Fibroblast of gingiva (primary cell): ENCODE measurements around the gene CNTN1.
"Not testable (repeated sequence)": the region's sequence is repeated elsewhere in the genome, so short reads cannot be mapped to it uniquely, and the experiment has no call there.

ENCODE experiments used
- DNase-seq: peaks from one replicate; pipeline ENCODE4 v3.0.0-alpha.2; 2011; ENCODE audit warnings: low read depth

CNTN1 gene

DNA sequence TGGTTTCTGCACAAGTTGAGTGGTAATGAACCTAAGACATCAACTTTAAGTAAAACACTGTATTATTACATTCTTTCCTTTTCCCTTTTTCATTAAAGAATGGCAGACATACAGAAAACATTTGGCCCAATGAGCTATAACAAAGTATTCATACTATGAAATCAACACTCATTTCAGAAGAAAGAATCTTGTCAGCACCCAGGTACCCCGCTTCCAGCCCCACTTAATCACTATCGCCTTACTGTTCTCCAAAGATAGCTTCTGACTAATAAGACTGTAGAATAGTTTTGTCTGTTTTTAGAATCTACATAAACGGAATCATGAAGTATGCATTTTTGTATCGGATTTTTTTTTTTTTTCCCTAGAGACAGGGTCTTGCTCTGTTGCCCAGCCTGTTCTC, 9.5 kb downstream of the CNTN1 start:
- DNase-seq, result no peak

DNA sequence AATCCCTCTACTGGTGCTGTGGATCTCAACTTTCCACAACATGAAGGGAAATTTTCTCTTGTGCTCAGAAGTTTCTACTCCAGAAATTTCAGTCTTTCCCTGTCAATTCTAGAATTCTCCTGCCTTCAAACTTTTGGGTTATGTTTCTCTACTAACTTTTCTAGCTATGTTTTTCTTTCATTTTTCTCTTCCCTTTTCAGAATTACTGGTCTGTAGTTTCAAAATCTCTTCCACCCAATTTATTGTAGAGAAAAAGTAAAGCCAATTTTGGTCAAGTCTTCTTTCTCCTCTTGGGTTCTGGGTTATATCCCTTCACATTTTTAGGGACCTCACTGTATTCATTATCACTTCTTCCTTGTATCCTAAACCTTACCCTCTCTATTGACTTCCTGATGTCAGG, 18.9 kb downstream of the CNTN1 start:
- DNase-seq, result no peak

DNA sequence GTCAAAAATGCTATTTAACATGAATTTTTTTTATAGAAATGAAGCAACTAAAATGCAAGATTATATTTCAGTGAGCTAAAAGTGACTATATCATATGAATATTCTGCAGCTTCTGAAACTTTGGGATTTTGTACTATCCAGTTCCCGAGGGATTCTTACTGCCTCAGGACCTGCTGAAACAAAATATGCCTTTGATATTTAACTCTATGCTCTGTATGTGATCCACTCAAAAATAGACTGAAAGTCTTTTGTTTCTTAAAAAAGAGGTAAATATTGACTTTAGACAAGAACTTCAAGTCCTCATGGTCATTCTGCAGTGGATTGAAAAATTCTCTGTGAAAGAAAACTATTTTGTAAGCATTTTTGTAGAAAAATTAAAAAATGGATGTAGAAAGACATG, 22.4 kb downstream of the CNTN1 start:
- DNase-seq, result no peak

DNA sequence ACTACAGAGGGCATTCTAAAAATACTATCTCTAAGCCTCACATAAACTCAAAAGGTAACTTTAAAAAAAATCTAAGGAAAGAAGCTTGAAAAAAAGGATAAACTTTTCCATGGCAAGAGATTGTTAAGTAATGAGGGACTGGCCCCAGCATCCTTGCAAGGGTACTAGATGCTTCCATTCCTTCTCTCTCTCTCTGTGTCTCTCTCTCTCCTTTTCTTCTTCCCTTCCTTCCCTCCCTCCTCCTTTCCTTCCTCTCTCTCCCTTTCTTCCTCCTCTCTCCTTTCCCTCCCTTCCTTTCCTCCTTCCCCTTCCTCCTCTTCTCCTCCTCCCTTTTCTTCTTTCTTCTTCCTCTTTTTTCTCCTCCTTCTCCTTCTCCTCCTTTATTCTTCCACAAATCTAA, 23.8 kb downstream of the CNTN1 start:
- no peak for DNase-seq

DNA sequence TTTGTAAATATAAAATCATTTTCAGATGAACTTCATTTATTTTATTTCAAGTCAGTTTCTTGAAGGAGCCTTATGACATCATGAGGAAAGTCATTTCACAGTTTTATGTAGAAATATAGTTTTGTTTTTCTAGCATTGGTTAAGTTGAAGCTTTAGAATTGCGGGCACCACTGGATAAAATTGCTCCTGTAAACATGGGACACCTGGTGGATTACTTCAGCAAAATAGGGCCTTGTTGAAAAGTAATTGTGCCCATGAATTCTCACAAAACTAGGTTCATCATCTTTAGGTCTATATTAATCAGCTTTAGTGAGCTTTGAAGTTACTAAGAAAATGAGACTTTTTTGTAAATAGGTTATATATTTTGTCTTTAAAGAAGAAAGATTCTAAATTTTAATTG, 25.3 kb downstream of the CNTN1 start:
- no peak for DNase-seq

DNA sequence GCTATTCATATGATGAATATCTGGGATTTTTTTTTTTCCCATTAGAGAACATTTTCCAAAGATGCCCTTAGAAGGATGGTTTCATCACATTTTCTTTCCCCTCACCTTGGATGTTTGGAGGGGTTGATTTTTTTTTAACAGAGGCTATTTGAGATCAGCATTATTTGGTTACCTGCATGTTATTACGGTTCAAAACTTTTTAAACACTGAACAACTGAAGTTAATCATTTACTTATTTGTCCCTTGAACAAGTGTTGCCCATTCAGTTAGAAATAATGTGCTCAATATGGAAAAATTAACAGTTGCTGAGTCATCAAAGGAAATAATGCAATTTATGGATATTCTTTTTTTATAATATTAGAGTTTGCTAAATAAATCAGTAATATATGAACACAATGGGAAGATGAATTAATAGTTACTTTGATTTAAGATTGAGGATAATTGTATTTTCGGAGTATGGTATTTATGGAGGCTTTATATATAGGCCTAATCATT, 26.7 kb downstream of the CNTN1 start:
- DNase-seq, result no peak

DNA sequence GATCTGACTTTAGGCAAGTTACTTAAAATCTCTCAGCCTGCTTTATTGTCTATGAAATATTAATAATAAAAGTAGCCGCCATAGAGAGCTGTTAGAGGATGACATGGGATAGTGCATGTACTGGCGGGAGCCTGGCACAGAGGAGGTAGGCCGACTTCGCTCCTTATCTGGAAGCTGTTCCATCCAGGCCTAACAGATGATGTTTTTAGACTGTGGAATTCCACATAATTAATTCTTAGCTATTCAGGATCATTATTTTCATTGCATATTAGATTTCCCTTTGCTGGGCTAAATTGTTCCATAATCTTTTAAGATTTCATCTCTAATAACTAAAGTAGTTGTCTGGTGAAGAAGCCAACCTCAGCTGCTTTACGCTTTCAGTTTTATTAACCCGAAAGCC, 30.8 kb downstream of the CNTN1 start:
- no peak for DNase-seq

DNA sequence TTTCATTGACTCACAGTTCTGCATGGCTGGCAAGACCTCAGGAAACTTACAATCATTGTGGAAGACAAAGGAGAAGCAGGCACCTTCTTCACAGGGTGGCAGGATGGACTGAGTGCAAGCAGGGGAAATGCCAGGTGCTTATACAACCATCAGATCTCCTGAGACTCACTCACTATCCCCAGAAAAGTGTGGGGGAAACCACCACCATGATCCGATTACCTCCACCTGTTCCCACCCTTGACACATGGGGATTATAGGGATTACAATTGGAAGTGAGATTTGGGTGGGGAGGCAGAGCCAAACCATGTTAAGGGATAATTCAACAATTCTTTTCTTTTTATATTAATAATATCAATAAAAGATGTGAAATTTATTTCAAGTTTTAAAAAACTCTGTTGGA, 34.1 kb downstream of the CNTN1 start:
- no peak for DNase-seq

DNA sequence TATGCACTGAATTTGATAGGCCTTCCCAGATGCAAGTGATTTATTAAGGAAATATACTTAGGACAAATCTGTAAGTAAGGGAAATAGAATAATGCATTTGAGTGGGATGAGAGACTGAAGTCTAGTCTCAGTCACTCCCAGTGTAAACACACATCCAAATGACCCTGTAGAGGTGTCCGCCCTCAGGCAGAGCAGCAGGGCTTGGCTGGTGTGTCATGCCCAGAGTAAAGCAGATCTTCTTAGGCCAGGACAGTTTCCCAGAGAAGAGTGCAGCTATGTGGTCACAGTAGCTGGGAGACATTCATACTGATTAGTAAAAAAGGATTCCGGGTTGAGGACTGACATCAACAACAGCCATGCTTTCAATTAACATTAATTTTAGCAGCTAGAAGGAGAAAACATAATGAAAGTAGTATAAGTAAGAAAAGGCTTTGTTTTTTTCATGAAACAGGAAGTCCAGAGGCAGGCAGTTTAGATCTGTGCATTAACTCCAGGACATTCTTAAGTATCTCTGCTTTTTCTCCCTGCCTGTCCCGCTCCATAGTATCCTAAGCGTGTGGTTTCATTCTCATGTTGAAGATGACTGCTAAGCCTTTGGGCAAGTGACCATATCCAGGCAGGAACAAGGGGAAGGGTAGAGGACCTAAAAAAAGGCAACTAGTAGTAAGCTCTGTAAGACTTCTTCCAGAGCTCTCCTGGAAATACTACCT, 35.7 kb downstream of the CNTN1 start:
- no peak for DNase-seq

DNA sequence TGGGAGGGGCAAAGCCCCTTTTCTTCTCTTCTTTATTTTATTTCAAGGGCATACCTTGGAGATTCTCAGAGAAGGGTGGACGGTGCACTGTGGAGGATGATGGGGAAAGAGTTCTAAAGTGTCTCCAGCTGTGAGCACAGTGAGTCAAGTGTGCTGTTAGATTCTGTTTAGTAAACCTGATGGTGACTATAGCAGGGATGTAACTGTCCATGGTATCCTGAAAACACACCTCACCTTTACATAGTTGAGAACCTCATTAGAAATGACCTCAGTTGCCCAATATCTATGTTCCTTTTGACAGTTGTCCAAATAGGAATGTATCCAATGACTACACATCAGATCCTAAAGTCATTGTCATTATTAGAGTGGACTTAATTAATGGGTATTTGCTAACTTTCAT, 38.0 kb downstream of the CNTN1 start:
- no peak for DNase-seq

DNA sequence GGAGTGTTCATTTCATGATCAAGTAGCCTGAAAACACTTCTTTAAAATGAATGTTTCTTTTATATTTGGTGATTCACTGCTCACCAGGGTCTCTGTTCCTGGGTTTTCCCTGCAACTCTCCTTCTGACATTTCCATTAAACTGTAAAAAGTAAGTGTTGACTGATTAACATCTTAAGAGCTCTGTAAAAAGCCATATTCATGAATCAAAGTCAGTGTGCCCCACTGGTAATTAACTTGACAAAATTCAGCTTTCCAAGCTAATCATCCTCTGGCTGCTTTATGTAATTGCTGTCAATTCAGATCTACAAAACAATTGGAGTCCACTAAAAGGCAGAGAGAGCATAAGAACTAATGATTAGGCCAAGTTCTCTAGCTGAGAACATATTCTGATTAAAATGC, 41.6 kb downstream of the CNTN1 start:
- DNase-seq, result no peak

DNA sequence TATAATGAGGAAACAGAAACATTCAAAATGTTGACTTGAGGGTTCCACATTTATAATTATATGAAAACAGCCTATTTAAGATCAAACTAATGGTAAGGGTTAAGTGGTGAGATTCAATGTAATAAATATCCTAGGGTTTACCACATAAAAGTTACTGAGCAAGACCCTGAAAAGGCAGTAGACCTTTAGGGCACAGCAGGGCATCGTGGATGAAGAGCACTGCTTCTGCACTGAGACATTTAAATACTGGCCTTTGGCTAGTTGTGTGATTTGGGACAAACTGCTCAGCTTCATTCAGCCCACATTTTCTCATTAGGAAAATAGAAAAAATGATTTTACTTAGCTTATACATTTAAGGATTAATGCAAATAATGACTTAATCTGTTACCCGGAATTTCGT, 42.0 kb downstream of the CNTN1 start:
- no peak for DNase-seq

DNA sequence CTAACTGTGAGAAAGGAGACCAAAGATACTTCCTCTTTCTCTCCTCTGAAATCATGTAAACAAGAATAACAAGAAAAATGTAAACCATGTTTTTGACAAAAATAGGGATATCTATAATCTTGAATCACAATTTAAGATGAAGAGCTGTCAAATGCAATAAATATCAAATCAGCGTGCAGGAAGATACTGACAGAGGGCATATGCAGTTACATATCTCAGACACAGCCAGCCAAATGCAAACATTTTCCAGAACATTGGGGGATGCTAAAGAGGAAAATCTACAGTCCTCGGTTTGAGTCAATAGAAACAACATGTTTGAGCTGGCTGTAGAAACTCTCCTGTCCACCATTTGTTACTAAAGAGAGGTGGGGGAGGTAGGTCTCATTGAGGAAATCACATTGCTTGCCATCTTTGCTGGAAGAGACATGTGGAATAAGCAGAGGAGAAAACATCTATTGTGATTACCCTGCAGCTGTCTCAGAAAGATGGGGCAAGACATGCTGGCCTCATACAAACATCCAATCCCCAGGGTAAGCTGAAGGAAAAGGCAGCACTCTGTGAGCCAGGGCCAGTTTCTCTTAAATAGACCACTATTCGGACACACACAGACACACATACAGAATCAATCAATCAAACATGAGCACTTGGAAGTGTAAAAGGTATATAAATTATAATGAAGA, 43.5 kb downstream of the CNTN1 start:
- no peak for DNase-seq

DNA sequence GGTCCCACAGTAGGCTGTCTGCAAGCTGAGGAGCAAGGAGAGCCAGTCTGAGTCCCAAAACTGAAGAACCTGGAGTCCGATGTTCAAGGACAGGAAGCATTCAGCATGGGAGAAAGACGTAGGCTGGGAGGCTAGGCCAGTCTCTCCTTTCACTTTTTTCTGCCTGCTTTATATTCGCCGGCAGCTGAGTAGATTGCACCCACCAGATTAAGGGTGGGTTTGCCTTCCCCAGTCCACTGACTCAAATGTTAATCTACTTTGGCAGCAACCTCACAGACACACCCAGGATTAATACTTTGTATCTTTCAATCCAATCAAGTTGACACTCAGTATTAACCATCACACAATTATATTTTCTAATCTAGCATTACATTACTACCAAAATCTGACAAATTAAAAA, 45.2 kb downstream of the CNTN1 start:
- not testable (repeated sequence) for DNase-seq

DNA sequence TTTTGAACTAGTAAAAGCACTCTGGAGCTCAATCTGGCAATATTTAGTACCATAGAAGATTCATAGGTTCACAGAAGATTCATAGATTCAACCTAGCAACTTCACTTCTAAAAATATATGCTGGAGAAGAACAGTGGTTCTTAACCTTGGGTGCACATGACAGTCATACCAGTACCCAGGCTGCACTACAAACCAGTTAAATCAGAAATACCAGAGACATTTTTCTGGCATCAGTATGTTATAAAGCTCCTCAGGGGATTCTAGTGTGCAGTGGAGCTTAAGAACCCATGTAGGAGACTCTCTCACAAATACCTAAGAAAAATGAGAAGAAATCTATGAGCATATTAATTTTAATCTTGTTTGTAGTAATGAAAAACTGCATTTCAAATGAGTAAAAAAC, 46.6 kb downstream of the CNTN1 start:
- DNase-seq, result no peak

DNA sequence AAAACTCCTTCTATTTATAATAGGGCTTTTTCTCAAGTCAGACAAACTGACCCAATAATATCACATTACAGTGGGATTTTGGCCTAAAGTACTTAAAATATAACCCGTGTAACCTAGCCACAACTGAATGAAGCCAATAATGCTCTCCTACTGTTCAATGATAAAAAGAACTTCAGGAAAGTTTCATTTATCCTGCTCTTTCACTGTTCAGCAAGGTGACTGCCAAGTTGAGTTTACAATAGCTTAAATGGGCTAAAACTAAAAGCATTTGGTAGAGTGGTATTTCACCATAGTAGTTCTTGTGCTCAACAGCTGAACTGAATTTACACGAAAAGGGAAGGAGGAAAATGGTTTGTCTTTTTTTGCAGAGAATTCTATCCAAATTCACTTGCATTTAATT, 49.8 kb downstream of the CNTN1 start:
- DNase-seq, result no peak

DNA sequence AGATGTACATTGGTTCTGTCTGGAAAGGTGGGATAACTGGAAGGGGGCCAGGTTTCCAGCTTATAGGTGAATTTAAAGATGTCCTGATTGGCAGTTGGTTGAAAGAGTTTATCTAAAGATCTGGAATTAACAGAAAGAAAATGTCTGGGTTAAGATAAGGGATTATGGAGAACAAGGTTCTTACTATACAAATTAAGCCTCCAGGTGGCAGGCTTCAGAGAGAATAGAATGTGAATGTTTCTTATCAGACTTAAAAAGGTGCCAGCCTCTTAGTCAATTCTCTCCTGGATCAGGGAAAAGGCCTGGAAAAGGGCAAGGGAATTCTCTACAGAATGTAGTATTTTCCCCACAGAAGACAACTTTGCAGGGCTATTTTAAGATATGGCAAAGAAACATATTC, 53.1 kb downstream of the CNTN1 start:
- no peak for DNase-seq

DNA sequence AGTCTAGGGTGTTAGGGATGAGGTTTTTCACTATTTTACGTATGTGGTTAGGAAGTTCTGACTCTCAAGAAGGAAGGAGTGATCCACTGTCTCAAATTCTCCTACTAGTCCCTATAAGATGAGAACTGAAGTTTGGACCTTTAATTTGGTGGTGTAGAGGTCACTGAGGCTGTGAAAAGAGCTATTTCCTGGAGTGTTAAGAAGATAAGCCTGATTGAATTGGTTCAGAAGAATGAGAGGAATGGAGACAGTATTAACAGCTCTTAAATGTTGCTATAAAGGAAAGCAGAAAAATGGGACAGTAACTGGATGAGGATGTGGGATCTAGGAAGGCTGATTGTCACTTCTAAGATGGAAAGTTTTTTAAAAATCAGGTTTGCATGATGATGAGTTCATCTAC, 57.6 kb downstream of the CNTN1 start:
- DNase-seq, result no peak

DNA sequence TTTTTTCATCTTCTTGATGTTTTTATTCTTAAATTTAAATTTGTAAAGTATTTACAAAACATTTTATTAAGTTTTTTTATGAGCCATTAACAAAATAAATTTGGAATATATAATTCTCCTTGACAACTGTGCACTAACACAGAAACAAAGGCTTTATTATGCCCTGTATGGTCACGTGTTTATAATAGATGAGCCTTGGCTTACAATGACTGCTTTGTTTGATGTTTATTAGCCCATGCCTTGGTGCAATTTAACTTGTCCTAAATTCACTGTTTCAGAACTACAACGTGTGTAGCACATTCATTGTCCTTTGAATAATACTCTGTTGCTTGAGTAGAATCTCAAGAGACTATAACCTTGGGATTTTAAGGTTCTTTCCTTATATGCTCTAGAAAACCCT, 59.8 kb downstream of the CNTN1 start:
- DNase-seq, result no peak

DNA sequence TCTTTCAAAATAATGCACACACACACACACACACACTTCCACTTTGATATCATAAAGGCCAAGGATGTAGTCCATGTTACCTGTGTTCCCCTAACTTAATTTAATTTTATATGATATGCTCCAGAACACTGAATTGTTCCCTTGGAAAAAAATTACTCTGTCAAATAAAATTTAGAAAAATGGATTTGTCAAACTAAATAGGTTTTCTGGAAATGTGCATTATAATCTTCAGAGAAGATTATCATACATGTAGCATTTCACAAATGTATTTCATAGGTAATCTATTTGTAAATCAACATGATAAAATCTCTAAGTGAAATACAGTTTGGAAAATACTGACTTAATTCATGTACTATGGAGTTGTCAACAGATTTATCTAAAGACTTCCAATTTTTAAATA, 68.6 kb downstream of the CNTN1 start:
- no peak for DNase-seq

DNA sequence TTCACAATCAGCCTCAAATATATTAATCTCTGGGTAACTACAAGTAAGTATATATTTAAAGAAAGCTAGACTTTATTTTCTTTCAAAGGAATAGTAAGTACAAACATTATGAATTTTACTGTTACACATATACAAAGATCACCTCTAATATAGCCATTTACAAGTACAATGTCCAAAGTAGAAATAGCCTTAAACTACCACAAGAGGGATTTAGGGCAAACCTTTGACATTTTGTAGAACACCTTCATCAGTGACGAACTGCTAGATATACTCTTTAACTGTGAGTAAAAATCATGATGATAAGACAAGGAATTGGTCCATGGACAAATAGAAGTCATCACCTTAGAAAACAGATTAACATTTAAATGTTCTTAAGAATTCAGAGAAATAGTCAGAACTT, 69.8 kb downstream of the CNTN1 start:
- no peak for DNase-seq

DNA sequence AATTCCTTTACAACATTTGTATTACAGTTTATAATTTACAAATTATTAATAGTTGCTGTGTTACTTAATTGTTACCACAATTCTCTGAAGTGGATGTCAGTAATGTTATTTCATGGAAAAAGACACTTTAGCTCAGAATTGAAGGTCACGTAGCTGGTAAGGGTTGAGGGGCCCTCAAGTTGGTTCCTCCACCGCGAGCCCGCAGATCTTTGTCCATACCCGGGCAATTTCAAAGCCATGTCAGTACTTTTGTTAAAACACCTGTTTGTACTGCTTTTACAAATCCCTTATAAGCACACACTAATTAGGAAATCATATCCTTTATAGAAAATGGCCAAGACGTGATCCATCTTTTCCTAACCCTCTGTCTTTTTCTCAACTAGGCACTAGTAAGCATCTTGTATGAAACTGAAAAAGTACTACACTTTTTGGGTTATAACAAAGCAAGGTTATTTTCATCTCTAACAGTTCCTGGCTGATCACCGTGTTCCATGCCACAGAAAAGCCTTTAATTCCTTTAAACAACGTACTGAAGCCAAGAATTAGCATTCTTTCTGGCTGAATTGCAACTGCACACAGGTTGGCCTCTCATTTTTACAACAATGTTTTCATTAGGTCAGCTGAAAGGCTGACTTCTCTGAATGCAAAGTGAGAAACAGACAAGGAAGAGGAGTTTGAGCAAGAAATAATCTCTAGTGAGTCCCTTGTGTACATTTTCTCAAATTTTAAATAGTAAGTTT, 76.1 kb downstream of the CNTN1 start:
- DNase-seq, result no peak

DNA sequence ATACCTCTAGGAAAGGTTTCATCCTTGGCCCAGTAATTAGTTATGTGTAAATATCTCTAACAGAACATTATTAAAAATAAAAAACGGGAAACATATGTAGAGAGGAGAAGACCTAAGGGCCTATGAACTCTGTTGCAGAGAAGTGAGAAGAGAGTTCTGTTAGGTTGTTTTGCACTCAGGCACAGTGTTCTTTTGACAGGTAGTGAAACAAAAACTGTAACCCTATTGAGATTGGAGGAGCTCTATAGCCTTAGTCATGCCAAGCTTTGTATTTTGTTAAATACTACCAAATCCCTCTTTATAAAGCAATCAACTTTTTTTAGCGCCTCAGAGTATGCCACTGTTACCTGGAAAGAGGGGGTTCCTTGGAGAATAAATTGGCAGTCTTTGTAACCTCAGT, 77.6 kb downstream of the CNTN1 start:
- DNase-seq, result no peak
